ENCODE data around the gene BST1.
A peak's percentile ranks its signal among the peaks of the same experiment; 100 is the strongest.
"Not testable (repeated sequence)": the region's sequence is repeated elsewhere in the genome, so short reads cannot be mapped to it uniquely, and the experiment has no call there.

The BST1 gene

DNA sequence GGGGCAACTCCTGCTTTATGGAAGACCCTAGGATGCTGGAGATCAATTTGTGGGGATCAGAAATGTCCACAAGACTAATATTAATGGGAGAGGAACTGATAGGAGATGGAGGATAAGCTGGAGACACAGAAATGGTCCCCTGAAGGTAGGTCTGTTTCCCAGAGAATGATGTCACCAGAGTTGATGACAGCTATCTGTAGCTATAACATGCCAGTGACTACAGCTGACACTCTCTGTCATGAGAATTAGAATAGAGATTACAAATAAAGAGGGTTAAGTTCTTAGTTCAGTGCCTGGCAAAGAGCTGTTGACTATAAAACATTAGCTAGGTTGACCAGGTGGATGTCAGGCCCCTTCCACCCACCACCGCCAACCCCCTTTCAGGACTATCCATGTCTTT lies 9.3 kb downstream of the BST1 start:
- DNase-seq (ENCODE audit: low read depth, low spot score), result no peak

DNA sequence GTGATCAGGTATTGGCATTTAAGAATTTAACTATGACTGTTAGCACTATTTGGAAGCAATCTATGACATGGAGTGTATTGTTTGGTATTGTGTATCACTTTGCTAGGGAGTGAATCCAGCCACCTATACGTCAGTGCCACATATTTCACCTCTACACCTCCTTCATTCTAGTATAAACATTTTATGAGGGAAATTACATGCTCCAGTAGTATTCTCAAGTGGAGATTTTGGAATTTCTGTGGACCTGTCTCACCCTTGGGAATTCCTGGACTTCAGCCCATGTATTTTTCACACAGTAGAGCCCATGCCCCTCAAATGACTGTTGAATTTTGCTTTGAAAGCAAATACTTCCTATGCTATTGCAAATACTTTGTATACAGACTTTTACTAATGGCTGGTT lies 11.3 kb downstream of the BST1 start:
- DNase-seq (ENCODE audit: low read depth, low spot score), result no peak

DNA sequence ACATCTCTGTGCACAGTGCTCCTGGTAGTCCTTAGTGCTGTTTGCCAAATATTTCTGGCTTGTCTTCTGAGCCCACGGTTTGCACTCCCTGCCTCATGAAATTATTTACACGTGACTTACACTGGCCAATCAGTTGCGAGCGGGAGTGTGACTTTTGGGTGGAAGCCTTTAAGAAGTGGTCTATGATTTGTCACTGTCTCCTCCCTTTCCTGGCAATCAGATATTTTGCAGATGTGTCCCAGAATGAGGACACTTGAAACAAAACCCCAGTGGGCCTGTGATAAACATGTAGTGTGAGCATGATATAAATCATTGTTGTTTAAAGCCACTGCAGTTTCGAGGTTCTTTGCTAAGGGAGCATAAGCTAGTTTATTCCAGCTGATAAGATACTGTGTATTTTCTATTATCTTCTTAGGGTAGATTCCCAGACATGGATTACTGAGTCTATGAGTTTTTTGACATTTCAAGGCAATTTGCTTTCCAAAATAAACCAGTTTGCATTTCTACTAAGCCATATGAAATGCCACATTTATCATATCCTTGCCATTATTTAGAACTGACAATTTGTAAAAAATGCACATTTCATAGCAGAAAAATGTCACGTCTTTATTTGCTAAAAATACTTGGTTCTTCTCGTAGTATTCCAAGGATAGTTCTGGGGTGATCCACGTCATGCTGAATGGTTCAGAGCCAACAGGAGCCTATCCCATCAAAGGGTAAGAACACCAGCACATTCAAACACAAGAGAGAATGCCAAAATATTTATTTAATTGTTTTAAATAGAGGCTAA lies 12.0 kb downstream of the BST1 start:
- no peak for DNase-seq (ENCODE audit: low read depth, low spot score)

DNA sequence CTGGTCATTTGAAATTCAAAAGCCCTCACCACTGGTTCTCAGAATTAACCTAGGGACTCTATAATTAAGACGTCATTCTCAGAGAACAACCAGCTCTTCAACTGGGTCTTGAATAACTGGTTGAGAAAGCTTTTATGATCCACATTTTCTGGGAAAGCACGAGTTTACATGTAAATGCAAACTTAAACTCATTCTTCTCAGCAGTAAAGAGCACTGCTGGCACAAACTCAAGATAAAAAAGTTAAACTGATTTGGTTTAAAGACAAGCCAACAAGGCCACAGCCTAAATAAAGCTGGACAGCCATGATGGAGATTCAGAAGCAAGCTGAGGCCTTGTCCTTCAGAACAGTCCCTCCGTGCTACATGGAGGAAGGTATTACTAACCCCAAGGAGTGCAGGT lies 13.2 kb downstream of the BST1 start:
- DNase-seq (ENCODE audit: low read depth, low spot score), result no peak

DNA sequence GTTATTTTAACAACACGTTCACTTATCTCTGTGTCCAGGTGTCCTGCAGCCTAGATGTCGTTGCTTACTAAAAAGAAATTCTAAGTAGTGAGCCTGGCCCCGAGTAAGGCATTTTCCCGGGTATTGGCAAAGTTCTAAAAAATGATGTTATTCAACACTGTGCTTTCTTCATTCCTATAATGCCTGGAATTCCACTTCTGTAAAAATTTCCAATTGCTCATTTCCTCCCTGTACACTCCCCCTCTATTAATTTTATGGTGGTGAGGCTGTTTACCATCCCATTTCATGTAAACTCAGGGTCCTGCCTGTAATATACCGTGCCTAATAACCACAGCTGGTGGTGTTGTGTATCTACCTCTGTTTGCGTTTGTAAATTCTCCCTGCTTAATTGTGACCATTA lies 14.2 kb downstream of the BST1 start:
- no peak for DNase-seq (ENCODE audit: low read depth, low spot score)

DNA sequence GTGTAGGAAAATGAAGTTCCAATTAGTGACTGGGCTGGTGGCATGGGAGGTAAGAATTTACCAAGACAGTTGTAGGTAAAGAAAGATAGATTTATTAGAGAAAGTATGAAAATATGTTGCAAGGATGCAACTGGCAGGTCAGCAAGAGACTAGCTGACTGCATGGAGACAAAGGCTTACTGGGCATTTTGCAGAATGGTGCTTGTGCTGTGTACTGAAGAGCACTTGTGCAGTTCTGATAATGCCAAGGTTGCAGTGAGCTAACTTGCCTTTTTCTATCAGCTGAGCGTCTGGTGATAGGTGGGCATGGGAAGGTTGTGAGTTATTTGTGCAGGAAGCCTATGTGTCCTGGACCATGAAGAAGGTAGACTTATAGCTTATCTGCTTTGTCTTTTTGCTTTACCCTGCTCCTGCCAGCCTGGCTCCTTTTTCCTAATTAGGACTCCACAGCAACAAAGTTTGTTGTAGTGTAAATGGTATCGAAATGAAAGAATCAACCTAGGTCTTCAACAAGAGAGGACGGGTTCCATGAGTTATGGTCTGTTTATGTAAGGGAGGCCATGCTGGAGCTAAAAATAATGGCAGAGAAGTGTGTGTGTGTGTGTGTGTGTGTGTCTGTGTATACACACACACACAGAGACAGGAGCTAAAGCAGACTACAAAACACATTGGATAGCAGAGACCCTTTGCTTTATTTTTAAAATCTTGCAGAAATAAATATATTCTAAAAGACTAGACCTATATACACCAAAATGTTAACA lies 15.0 kb downstream of the BST1 start:
- no peak for DNase-seq (ENCODE audit: low read depth, low spot score)

DNA sequence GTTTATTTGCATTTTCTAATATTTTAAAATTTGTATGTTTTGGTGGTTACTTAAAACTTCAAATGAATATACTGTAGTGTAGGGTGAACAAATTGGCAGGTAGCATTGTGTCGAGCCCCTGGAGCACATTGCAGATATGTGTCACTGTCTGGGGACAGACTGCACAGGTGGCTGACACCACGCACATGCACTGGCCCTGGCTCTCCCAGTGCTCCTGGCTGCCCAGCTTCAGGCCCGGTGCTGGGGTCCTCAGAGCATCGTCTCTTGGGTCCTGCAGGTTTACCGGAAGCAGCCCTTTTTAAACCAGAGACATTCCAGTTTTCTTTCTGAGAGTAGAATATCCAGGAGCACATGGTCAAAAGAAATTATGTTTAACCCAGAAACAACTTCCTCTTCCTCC lies 15.6 kb downstream of the BST1 start:
- DNase-seq (ENCODE audit: low read depth, low spot score), result no peak

DNA sequence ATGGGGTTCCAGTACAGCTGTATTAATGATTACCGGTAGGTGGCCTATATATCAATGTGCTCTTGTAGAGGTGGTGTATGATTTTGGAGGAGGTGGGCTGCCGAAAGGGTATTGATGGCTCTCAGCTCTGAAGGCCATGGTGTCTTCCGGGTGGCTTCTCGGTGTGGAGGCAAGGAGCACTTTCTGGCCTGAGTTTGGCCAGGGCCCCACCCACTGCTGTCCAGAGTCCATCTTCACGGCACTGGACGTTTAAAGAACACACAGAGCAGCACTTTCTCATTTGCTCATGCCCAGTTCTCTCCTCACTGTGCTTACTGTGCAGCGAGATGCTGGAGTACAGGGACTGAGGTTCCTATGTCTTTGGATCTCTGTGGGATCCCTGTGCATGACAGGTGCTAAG lies 16.1 kb downstream of the BST1 start:
- no peak for DNase-seq (ENCODE audit: low read depth, low spot score)

DNA sequence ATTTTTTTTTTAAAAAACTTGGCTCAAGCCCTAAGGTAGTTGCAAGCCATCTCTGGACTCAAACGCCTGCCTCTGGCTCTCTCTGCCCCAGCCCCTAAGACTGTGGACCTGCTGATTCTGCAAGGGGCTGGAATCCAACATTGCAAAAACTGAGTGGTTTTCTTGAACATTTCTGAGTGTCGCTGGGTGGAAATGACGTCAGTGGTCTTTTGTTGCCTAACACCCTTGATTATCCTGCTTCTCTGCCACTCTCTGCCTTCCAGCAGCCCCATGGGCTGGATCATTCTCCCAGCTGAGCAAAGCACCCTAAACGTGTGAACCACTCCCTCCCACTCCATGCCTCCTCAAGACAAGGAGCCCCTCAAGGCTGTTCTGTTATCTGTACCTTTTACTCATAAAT lies 16.6 kb downstream of the BST1 start:
- no peak for DNase-seq (ENCODE audit: low read depth, low spot score)

DNA sequence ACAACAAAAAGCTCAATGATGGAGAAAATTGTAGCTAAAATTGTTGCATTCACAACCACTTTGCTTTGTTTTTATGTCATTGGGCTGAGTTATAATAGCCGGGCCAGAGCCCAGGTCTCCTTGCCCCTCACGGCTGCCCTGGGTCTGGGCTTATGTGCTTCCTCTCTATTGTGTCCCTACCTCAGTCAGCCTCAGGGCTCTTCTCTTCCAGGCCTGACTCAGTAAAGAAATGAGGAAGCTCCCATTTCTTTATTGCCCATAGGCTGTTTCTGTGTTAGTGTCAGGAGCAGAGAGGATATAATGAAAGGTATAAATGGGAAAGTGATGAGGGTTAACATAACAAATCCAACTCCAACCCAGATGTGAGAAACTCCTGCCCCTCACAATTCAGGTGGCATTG lies 18.0 kb downstream of the BST1 start:
- DNase-seq (ENCODE audit: low read depth, low spot score), result no peak

DNA sequence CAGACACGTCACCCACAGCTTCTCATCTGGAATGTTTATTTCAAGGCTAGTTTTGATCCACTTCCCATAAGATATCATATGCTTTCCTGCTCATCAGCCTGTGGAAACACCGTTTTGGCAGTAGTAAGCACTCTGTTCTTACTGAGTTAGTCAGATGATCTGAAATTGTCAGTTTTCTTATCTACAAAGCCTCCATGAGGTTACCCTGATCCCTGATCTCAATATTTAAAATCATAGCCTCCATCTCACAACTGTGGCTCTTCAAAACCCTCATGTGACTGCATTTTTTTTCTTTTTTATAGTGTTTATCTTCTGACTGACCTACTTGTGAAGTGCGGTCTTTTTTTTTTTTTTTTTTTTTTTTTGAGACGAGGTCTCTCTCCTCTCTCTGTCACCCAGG lies 22.7 kb downstream of the BST1 start:
- no peak for DNase-seq (ENCODE audit: low read depth, low spot score)

DNA sequence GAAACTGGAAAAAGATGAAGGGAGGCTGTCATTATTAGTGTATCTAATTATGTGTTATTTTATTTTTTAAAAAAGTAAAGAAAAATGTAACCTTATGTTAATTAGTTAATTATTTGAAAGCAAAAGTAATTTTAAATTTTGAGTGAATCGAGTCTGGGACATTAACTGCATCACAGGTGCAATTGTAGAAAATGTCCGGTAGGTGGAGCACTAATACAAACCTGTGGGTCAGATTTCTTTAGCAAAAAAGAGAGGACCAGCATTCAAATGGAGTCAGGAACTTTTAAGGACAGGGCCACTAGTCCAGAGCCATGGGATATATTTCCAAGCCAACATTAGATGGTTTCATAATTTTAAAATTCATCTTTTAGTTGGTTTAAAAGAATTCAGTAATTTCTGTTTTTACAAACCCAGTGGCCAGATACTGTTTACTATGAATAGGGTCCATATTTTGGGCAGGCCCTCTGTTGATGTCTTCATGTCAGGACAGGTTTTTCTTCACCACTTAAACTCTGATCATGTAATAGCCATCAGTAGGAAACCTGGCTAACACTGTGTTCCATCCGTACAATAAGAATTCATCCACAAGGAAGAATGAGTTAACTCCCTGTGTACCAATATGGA lies 27.2 kb downstream of the BST1 start:
- DNase-seq (ENCODE audit: low read depth, low spot score), result peak; percentile 17

DNA sequence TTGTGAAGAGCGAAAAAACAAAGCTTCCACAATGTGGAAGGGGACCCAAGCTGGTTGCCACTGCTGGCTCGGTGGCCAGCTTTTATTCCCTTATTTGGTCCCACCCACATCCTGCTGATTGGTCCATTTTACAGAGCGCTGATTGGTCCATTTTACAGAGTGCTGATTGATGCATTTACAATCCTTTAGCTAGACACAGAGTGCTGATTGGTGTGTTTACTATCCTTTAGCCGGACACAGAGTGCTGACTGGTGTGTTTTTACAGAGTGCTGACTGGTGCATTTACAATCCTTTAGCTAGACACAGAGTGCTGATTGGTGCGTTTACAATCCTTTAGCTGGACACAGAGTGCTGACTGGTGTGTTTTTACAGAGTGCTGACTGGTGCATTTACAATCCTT lies 30.2 kb downstream of the BST1 start:
- DNase-seq (ENCODE audit: low read depth, low spot score), result not testable (repeated sequence)

DNA sequence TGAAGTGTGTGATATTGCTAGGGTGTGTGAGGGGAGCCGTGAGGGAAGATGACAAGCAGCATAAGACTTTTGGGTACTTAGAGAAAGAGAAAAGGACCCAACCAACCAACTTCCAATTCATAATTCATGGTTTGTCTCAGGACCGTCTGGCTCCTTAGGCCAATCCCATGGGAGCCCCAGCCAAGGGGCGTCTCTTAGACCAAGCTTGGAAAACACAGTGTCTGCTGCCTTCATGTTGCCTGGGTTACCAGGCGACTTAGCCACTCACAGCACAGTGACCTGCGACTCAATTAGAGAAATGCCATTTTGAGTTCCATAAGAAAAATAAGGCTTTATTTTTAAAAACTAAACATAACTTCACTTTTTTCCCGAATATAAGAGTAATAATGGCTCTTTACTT lies 32.7 kb downstream of the BST1 start:
- DNase-seq (ENCODE audit: low read depth, low spot score), result no peak

DNA sequence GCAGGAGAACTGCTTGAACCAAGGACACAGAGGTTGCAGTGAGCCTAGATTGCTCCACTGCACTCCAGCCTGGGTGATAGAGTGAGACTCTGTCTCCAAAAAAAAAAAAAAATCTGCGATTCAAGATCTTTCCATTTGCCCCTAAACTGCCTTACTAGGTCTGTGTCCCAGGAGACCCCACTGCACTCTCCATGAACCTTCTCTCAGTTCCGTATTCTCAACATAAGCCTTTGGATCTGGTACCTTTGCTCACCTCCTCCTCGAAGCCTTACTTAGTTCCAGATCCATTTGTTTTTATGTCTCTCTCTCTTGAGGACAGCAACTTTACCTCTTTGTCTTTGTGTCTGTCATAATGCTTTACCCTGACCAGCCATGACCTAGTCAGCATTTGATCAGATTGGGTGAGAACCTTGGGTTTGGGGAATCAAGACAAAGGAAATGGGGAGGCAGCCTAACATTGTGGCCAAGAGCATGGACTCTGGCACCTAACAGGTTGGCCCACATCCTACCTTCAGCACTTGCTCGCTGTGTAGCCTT lies 33.7 kb downstream of the BST1 start:
- DNase-seq (ENCODE audit: low read depth, low spot score), result no peak

DNA sequence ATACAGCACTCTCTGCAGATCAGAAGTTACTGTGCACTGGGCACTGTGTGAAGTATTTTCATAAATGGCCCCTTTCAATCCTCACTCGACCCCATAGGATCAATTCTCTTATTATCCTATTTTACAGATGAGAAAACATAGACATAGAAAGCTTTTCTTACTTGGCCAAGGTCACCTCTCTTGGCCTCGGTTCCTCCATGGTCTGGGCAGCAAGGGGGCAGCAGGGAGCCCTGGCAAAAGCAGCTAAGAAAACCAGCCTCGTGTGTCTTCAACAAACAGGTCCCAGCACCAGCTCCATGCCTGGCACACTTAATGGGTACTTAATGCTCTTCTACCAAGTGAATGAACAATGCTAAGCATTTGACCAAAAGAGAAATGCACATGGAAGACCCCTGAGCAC lies 34.4 kb downstream of the BST1 start:
- no peak for DNase-seq (ENCODE audit: low read depth, low spot score)

DNA sequence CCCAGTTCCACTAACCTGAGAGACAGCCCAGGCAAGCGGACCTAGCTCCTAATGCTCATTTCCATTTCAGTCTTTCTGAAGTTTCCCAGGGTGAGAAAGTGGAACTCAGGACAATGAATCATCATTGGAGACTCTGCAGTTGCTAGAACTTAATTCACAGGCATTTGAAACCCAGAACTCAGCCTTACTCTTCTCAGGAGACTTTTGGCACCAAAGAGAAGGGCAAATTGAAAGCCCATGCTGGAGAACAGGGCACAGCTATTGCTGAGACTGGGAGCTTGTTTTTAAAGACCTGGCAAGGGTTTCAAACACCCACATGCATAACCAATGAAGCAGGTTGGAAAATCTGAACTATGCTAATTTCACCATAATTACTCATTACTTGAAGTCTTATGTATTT lies 36.0 kb downstream of the BST1 start:
- no peak for DNase-seq (ENCODE audit: low read depth, low spot score)

DNA sequence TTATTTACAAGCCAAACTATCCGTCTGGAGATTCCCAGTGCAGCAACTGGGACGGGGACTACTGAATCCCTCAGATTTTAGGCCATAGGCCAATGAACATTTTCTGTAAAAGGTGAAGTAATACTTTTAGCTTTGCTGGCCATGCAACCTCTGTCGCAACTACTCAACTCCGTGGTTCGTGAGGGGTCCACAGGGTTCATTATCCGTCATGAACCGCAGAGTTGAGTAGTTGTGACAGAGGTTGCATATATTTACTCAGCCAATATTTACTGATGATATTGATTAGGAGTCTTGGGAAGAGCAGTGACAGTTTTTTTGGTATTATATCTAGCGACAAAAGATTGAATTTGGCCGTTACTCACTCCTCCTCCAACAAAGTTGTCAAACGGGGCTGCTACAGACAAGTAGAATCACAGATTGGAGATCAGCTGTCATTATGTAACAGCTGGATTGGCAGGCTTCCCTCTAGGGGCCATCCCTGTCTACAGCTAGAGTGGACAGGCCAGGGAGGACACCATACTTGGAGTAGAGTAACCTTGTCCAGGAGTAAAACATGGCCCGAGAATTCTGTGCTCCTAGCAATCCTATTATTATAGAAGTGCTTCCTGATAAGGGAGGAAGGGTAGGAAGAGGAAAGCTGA lies 38.0 kb downstream of the BST1 start:
- no peak for DNase-seq (ENCODE audit: low read depth, low spot score)

DNA sequence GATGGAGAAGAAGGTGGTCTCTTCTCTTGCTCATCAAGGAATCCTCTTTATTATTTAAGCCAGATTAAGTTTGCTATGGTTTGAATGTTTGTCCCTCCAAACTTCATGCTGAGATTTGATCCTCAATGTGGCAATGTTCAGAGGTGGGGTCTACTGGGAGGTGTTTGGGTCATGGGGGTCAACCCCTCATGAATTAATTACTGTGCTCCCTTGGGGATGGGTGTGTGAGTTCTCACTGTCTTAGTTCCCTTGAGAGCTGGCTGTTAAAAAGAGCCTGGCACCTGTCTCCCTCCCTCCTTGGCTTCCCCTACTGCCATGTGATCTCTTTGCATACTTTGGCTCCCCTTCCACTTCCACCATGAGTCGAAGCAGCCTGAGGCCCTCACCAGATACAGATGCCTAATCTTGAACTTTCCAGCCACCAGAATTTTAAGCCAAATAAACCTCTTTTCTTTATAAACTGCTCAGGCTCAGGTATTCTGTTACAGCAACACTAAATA lies 39.3 kb downstream of the BST1 start:
- no peak for DNase-seq (ENCODE audit: low read depth, low spot score)

DNA sequence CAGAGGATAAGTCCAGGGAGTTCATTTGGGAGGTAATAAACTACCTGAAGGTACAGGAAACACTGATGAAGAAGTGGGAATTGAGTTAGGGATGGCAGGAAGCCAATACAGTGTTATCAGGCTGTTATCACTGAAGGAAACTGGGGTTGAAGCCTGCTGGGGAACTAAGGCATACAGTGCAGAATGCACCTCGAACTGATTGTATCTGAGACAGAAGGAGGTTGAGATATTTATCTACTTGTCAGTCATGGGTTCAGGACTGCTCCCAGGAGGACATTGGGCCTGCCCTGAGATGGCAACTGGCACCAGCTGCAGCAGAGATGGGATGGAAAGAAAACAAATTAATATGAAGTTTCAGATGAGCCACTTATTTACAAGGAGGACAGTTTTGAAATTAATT lies 39.8 kb downstream of the BST1 start:
- DNase-seq (ENCODE audit: low read depth, low spot score), result no peak

DNA sequence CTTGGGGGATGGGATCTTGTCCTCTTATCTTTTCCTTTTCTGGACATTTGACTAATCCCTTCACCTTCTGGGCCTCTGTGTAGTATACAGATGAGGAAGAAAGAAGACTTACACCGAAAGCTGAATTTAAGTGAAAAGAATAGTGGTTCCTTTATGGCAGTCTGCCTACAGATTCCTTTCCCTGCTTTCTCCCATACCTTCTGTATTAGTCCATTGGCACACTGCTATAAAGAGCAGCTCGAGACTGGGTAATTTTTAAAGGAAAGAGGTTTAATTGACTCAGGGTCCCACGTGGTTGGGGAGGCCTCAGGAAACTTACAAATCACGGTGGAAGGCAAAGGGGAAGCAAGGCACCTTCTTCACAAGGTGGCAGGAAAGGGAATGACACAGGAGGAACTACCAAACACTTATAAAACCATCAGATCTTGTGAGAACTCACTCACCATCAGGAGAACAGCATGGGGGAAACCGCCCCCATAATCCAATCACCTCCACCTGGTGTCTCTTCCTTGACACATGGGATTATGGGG lies 41.2 kb downstream of the BST1 start:
- no peak for DNase-seq (ENCODE audit: low read depth, low spot score)

DNA sequence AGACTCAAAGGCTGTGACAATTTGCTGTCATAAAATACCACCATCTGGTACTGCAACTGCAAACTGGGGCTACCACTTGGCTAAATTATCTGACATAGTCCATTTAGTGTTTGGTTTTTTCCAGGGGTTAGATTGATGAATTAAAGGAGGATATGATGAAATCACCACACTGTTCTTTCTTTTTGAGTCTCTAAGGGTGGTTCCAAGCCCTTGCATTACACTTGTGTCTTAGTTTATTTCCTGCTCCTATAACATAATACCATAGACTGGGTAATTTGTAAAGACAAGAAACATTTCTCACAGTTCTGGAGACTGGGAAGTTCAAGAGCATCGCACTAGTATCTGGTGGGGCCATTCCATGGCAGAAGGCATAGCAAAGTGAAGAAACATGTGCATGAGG lies 43.2 kb downstream of the BST1 start:
- DNase-seq (ENCODE audit: low read depth, low spot score), result no peak

Data from smooth muscle cell of the brain vasculature (primary cell).